ENCODE results near the gene RGPD5. TPM values are rescaled to one million over a fixed set of nuclear protein-coding genes. Genes with fewer than 3 reads are reported as not detected.
"Not testable (repeated sequence)": the region's sequence is repeated elsewhere in the genome, so short reads cannot be mapped to it uniquely, and the experiment has no call there.

RGPD5 gene
- 13.0 and 40.7 TPM in 2 replicates for total RNA-seq

- DNase-seq (ENCODE audit: low read depth): not testable (repeated sequence)
Observed at GRCh38 chr2:109794074-109794737, at the start of gene RGPD5. Gene RGPD5 (plus strand): TSS chr2:109794305. CDS start chr2:109794466, 161 bp downstream.

GRCh38 chr2:109751572-109751971 lies 42.5 kb upstream of the RGPD5 start:
- DNase-seq (ENCODE audit: low read depth): not testable (repeated sequence)

GRCh38 chr2:109757163-109757824 lies 36.8 kb upstream of the RGPD5 start:
- not testable (repeated sequence) for DNase-seq (ENCODE audit: low read depth)

GRCh38 chr2:109760265-109761042 lies 33.7 kb upstream of the RGPD5 start:
- DNase-seq (ENCODE audit: low read depth): not testable (repeated sequence)

GRCh38 chr2:109761043-109761454 lies 33.1 kb upstream of the RGPD5 start:
- DNase-seq (ENCODE audit: low read depth): not testable (repeated sequence)

- not testable (repeated sequence) for DNase-seq (ENCODE audit: low read depth)
Observed at GRCh38 chr2:109761976-109762375, 32.1 kb upstream of the RGPD5 start.

GRCh38 chr2:109766074-109766473 lies 28.0 kb upstream of the RGPD5 start:
- not testable (repeated sequence) for DNase-seq (ENCODE audit: low read depth)

GRCh38 chr2:109766886-109767578 lies 27.1 kb upstream of the RGPD5 start:
- DNase-seq (ENCODE audit: low read depth): not testable (repeated sequence)

- DNase-seq (ENCODE audit: low read depth): not testable (repeated sequence)
Observed at GRCh38 chr2:109768934-109769333, 25.2 kb upstream of the RGPD5 start.

GRCh38 chr2:109779118-109779517 lies 15.0 kb upstream of the RGPD5 start:
- not testable (repeated sequence) for DNase-seq (ENCODE audit: low read depth)

GRCh38 chr2:109781147-109781816 lies 12.8 kb upstream of the RGPD5 start:
- DNase-seq (ENCODE audit: low read depth): not testable (repeated sequence)

- DNase-seq (ENCODE audit: low read depth): not testable (repeated sequence)
Observed at GRCh38 chr2:109782446-109782993, 11.6 kb upstream of the RGPD5 start.

GRCh38 chr2:109791530-109792279 lies 2.4 kb upstream of the RGPD5 start:
- not testable (repeated sequence) for DNase-seq (ENCODE audit: low read depth)

- DNase-seq (ENCODE audit: low read depth): not testable (repeated sequence)
Observed at GRCh38 chr2:109792659-109793058, 1.4 kb upstream of the RGPD5 start.

GRCh38 chr2:109871129-109871751 lies 77.1 kb downstream of the RGPD5 start:
- DNase-seq (ENCODE audit: low read depth): not testable (repeated sequence)

- not testable (repeated sequence) for DNase-seq (ENCODE audit: low read depth)
Observed at GRCh38 chr2:109876625-109877024, 82.5 kb downstream of the RGPD5 start.

- not testable (repeated sequence) for DNase-seq (ENCODE audit: low read depth)
Observed at GRCh38 chr2:109882112-109882511, 88.0 kb downstream of the RGPD5 start.

GRCh38 chr2:109888414-109888813 lies 94.3 kb downstream of the RGPD5 start:
- not testable (repeated sequence) for DNase-seq (ENCODE audit: low read depth)

GRCh38 chr2:109889909-109890308 lies 95.8 kb downstream of the RGPD5 start:
- not testable (repeated sequence) for DNase-seq (ENCODE audit: low read depth)

GRCh38 chr2:109891024-109891423 lies 96.9 kb downstream of the RGPD5 start:
- not testable (repeated sequence) for DNase-seq (ENCODE audit: low read depth)

All from renal cortical epithelial cell (primary cell).